ENCODE data around the gene PAQR8. TPM values are rescaled to one million over a fixed set of nuclear protein-coding genes. Genes with fewer than 3 reads are reported as not detected.

Gene PAQR8
- polyA plus RNA-seq, 1 experiment = 4.6 TPM

DNA sequence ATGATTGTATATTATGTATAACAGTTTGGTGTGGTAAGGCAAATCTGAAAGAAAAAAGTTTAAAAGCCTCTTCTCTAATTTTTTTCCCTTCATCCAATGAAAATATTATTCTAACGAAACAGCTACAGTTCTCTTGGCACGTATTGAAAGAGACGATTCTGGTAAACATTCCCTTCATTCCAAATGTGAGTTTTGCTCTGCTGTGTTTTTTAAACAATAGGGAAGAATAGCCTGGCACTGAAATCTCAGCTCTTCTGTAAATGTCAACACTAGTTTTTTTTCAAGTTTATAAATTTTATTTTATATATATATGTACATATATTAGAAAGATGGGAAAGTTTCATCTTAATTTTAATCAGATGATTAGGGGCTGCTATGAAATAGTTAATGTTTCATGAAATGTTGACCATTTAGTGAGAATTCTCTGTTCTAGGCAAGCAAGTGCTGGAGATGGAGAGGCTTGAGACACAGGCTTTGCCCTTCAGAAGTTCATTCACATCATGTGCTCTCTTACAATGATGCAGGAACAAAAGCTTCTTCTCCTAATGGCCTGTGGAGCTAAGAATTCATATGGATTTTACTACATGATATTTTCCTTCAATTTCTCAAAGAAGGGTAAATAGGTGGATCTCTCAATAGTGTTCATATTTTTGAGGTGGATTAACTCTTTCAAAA lies 4.1 kb downstream of the PAQR8 start:
- TF ChIP-seq, protein P1, sequence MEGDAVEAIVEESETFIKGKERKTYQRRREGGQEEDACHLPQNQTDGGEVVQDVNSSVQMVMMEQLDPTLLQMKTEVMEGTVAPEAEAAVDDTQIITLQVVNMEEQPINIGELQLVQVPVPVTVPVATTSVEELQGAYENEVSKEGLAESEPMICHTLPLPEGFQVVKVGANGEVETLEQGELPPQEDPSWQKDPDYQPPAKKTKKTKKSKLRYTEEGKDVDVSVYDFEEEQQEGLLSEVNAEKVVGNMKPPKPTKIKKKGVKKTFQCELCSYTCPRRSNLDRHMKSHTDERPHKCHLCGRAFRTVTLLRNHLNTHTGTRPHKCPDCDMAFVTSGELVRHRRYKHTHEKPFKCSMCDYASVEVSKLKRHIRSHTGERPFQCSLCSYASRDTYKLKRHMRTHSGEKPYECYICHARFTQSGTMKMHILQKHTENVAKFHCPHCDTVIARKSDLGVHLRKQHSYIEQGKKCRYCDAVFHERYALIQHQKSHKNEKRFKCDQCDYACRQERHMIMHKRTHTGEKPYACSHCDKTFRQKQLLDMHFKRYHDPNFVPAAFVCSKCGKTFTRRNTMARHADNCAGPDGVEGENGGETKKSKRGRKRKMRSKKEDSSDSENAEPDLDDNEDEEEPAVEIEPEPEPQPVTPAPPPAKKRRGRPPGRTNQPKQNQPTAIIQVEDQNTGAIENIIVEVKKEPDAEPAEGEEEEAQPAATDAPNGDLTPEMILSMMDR (IDR thresholded peaks at IDR 0.05; ENCODE audit: low read depth, low read length) = no peak
- H3K27me3 ChIP-seq (ENCODE audit: control insufficient read depth, insufficient read depth, low read length) = no peaks in the 10 kb centered on the region
- CTCF ChIA-PET = interaction anchor here (0.6 to 1.8 kb wide), 8 partner anchors 15 to 102 kb away, joined by 3 to 6 read pairs (median 4); partner anchors contain the start of gene MCM3
- no peaks in the 10 kb centered on the region; the same call in 1 of the 2 replicates for H3K9me3 ChIP-seq (ENCODE audit: control insufficient read depth, insufficient read depth, low read length)
- no peak for DNase-seq (ENCODE audit: low read depth, low spot score)
- POLR2A ChIA-PET = interaction anchor here (0.7 kb wide), 1 partner anchor 101 kb away, joined by 3 read pairs; no protein-coding TSS in a partner anchor
- no peak overlapping the region for H3K4me3 ChIP-seq (ENCODE audit: low read depth, low read length)
- no peak overlapping the region for H3K27ac ChIP-seq (ENCODE audit: low read depth, low read length)

DNA sequence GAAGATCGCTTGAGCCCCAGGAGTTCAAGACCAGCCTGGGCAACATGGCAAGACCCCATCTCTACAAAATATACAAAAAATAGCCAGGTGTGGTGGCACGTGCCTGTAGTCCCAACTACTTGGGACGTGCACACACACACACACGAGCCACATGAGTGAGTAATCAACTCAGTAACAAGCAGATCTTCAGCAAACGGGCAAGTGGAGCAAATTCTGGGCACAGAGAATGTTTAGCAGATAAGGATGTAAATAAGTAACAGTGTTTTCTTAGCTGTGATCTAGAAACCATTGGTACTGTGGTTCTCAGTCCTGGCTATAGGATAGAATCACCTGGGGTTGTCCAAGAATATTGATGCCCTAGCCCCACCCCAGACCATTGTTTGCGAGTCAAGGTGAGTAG lies 6.1 kb downstream of the PAQR8 start:
- ChIA-PET POLR2A (no interaction called here), CTCF (no interaction called here)
- H3K27me3 ChIP-seq (ENCODE audit: control insufficient read depth, insufficient read depth, low read length) = no peaks in the 10 kb centered on the region
- no peak for DNase-seq (ENCODE audit: low read depth, low spot score)
- no peaks in the 10 kb centered on the region for H3K9me3 ChIP-seq (ENCODE audit: control insufficient read depth, insufficient read depth, low read length)
- no peak overlapping the region for H3K4me3 ChIP-seq (ENCODE audit: low read depth, low read length)
- TF ChIP-seq, protein P1 (IDR thresholded peaks at IDR 0.05; ENCODE audit: low read depth, low read length) = no peak
- H3K27ac ChIP-seq (ENCODE audit: low read depth, low read length) = no peak overlapping the region

DNA sequence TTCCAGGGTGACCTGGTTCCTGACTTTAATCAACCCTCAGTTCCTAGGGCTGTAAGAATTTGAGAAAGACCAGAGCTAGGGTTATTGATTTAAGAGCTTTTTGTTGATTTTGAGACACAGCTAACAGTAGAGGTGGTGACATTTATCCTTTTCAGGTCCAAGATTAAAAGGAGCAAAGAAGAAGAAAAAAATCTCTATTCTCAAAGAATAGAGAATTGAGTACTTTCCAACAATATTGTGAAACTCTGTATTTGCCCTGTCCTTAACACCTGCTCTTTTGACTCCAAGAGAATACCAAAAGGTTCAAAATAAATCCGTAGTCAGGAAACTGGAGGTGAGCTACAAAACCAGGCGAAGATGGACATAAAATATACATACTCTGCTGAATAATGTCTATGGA lies 7.3 kb downstream of the PAQR8 start:
- CTCF ChIA-PET = no interaction called here
- Histone ChIP-seq H3K27ac (ENCODE audit: low read depth, low read length) (no peak overlapping the region), H3K9me3 (ENCODE audit: control insufficient read depth, insufficient read depth, low read length) (no peaks in the 10 kb centered on the region), H3K4me3 (ENCODE audit: low read depth, low read length) (no peak overlapping the region), H3K27me3 (ENCODE audit: control insufficient read depth, insufficient read depth, low read length) (no peaks in the 10 kb centered on the region)
- TF ChIP-seq, protein P1 (IDR thresholded peaks at IDR 0.05; ENCODE audit: low read depth, low read length) = no peak
- POLR2A ChIA-PET = no interaction called here
- no peak for DNase-seq (ENCODE audit: low read depth, low spot score)

DNA sequence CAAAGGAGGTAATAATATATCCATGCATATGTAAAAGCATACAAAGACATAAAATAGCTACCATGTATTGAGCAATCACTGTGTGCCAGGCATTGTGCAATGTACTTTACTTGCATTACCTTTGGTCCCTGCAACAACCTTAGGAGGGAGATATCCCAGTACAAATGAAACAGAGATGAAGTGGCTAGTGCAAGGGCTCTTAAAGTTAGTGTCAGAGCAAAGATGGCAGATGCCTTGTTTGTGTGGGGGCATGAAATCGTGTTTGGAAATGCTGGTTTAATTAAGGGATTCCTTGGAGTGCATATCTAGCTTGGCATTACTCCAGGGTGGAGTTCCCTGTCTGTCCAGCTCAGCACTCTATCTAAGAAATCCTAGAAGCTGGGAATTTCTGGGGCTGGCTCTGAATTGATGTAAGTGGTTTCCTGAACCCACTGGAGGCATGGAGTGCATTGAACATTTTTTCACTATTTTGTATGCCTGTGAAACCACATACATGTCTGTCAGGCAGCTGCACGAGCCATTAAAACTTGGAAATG lies 9.8 kb downstream of the PAQR8 start:
- Histone ChIP-seq H3K27me3 (ENCODE audit: control insufficient read depth, insufficient read depth, low read length) (no peaks in the 10 kb centered on the region), H3K9me3 (ENCODE audit: control insufficient read depth, insufficient read depth, low read length) (no peaks in the 10 kb centered on the region), H3K27ac (ENCODE audit: low read depth, low read length) (no peak overlapping the region), H3K4me3 (ENCODE audit: low read depth, low read length) (no peak overlapping the region)
- ChIA-PET POLR2A (no interaction called here), CTCF (no interaction called here)
- no peak for DNase-seq (ENCODE audit: low read depth, low spot score)
- TF ChIP-seq, protein P1 (IDR thresholded peaks at IDR 0.05; ENCODE audit: low read depth, low read length) = no peak

DNA sequence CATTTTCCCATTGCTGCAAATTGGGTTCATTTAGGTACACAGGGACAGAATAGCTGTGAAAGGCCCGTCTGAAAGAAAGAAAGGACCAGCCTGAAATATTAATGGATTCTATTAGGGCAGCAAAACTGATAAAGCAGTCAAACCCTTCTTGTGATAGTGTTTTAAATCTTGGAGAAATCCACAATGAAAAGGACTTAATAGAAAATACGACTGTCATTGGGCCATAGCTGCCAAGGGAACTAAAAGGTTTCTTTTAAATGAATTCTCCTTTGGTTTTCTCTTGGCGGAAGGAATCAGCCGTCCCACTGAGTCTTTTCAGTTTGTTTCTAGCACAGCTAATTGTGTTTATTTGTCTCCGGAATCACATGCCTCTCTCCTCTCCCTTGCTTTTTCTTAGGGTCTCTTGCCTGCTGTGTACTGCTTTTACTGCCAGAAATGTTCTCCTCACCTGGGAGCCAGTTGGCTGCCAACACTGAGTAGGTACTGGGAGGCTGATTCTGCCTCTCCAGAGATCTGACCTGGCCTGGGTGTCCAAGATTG lies 11.3 kb downstream of the PAQR8 start:
- H3K4me3 ChIP-seq (ENCODE audit: low read depth, low read length) = no peak overlapping the region
- ChIA-PET CTCF (interaction anchor here (0.6 to 1.0 kb wide), 2 partner anchors 8 to 10 kb away, joined by 3 to 5 read pairs; no protein-coding TSS in a partner anchor), POLR2A (no interaction called here)
- no peaks in the 10 kb centered on the region for H3K9me3 ChIP-seq (ENCODE audit: control insufficient read depth, insufficient read depth, low read length)
- DNase-seq (ENCODE audit: low read depth, low spot score) = no peak
- no peak overlapping the region for H3K27ac ChIP-seq (ENCODE audit: low read depth, low read length)
- no peaks in the 10 kb centered on the region for H3K27me3 ChIP-seq (ENCODE audit: control insufficient read depth, insufficient read depth, low read length)
- TF ChIP-seq, protein P1 (IDR thresholded peaks at IDR 0.05; ENCODE audit: low read depth, low read length) = no peak

Data from AG04450 (cell line).